Neural cell (in vitro differentiated cells): Measurements from ENCODE around the gene TRIM25. TPM values are rescaled to one million over a fixed set of nuclear protein-coding genes. Genes with fewer than 3 reads are reported as not detected.

Source experiments
- H2AFZ ChIP-seq: fragments of 200-600, 300-800 bp; sonication (generic), shearing (Covaris generic); 2 replicates; pipeline ENCODE4 v1.6.0; 2014; ENCODE audit warnings: low read depth, mild to moderate bottlenecking, antibody characterized with exemption, low read length, moderate library complexity
- H3F3A ChIP-seq: fragments of 200-600 bp; shearing (Covaris generic); 2 replicates; pipeline ENCODE4 v1.6.1; 2016; ENCODE audit warnings: mild to moderate bottlenecking, moderate library complexity, mixed read lengths, antibody characterized with exemption, low read length; ENCODE audit not compliant: insufficient read depth, poor library complexity, severe bottlenecking
- H3K27ac ChIP-seq: fragments of 200-600, 300-800 bp; sonication (generic), shearing (Covaris generic); 2 replicates; pipeline ENCODE4 v1.5.1; 2014; ENCODE audit warnings: mild to moderate bottlenecking, low read length, moderate library complexity
- H3K27me3 ChIP-seq: fragments of 300-800, 200-600 bp; sonication (generic), shearing (Covaris generic); 2 replicates; pipeline ENCODE4 v1.6.0; 2014; ENCODE audit warnings: mild to moderate bottlenecking, low read depth, low read length, moderate library complexity; ENCODE audit not compliant: insufficient read depth
- H3K36me3 ChIP-seq: fragments of 300-800, 200-600 bp; sonication (generic), shearing (Covaris generic); 2 replicates; pipeline ENCODE4 v1.5.1; 2014; ENCODE audit warnings: mild to moderate bottlenecking, antibody characterized with exemption, low read length, moderate library complexity; ENCODE audit not compliant: insufficient read depth
- H3K4me2 ChIP-seq: fragments of 300-800, 200-600 bp; sonication (generic), shearing (Covaris generic); 2 replicates; pipeline ENCODE4 v1.6.0; 2014; ENCODE audit warnings: mild to moderate bottlenecking, low read length
- H3K4me3 ChIP-seq: fragments of 300-800, 200-600 bp; sonication (generic), shearing (Covaris generic); 2 replicates; pipeline ENCODE4 v1.5.1; 2014; ENCODE audit warnings: mild to moderate bottlenecking, low read length, moderate library complexity
- H3K79me2 ChIP-seq: fragments of 200-600 bp; shearing (Covaris generic); replicated peaks from 2 replicates; pipeline ENCODE4 v1.6.0; 2014; ENCODE audit warnings: mild to moderate bottlenecking, low read length, moderate library complexity; ENCODE audit not compliant: insufficient read depth
- H3K9ac ChIP-seq: fragments of 300-800, 200-600 bp; sonication (generic), shearing (Covaris generic); 2 replicates; pipeline ENCODE4 v1.6.1; 2016; ENCODE audit warnings: mild to moderate bottlenecking, low read length, mixed read lengths
- H3K9me2 ChIP-seq: fragments of 200-600 bp; shearing (Covaris generic); 2 replicates; pipeline ENCODE4 v1.6.1; 2016; ENCODE audit warnings: mild to moderate bottlenecking, low read length, mixed read lengths; ENCODE audit not compliant: insufficient read depth
- H3K9me3 ChIP-seq: fragments of 200-600, 300-800 bp; sonication (generic), shearing (Covaris generic); 2 replicates; pipeline ENCODE4 v1.6.1; 2016; ENCODE audit warnings: mild to moderate bottlenecking, mixed run types, low read length, moderate library complexity, mixed read lengths
- H4K20me1 ChIP-seq: fragments of 200-600 bp; shearing (Covaris generic); 2 replicates; pipeline ENCODE4 v1.6.1; 2016; ENCODE audit warnings: mild to moderate bottlenecking, mixed run types; ENCODE audit not compliant: insufficient read depth
- CTCF ChIP-seq: fragments of 450-650 bp; IDR thresholded peaks from 2 replicates; pipeline ENCODE4 v1.5.1; 2014; ENCODE audit warnings: antibody characterized with exemption, mild to moderate bottlenecking, moderate library complexity; ENCODE audit not compliant: poor library complexity, severe bottlenecking
- EP300 ChIP-seq: fragments of 450-650 bp; conservative IDR thresholded peaks from 2 replicates; pipeline ENCODE4 v1.6.1; 2014; ENCODE audit warnings: antibody characterized with exemption, mild to moderate bottlenecking, moderate library complexity; ENCODE audit not compliant: poor library complexity, severe bottlenecking
- EZH2 ChIP-seq: fragments of 200-600, 300-800 bp; shearing (Covaris generic), sonication (generic); IDR thresholded peaks from 2 replicates; pipeline ENCODE4 v1.6.1; 2014; ENCODE audit warnings: antibody characterized with exemption, low read length, borderline replicate concordance, mild to moderate bottlenecking; ENCODE audit not compliant: insufficient read depth, poor library complexity, severe bottlenecking
- MXI1 ChIP-seq: fragments of 450-650 bp; conservative IDR thresholded peaks from 2 replicates; pipeline ENCODE4 v1.6.1; 2014; ENCODE audit warnings: antibody characterized with exemption, mild to moderate bottlenecking; ENCODE audit not compliant: poor library complexity, severe bottlenecking
- POLR2AphosphoS5 ChIP-seq: IDR thresholded peaks from 2 replicates; pipeline ENCODE4 v1.6.1; 2012
- RAD21 ChIP-seq: fragments of 450-650 bp; conservative IDR thresholded peaks from 2 replicates; pipeline ENCODE4 v1.6.1; 2014; ENCODE audit warnings: antibody characterized with exemption, mild to moderate bottlenecking, moderate library complexity
- SMC3 ChIP-seq: fragments of 450-650 bp; conservative IDR thresholded peaks from 2 replicates; pipeline ENCODE4 v1.6.1; 2014; ENCODE audit warnings: antibody characterized with exemption, mild to moderate bottlenecking, moderate library complexity; ENCODE audit not compliant: poor library complexity
- TAF1 ChIP-seq: IDR thresholded peaks from 2 replicates; pipeline ENCODE4 v1.6.1; 2012; ENCODE audit warnings: low read depth
- polyA plus RNA-seq: library from polyadenylated mRNA; depleted of rRNA; stranded (reverse); fragments of >200 nt; gene quantifications from 2 replicates; pipeline ENCODE4 v1.2.3, GENCODE V29; 2014
- TF ChIP-seq, protein P1 (sequence below): IDR thresholded peaks from 2 replicates; pipeline ENCODE4 v1.6.1; 2012; ENCODE audit warnings: borderline replicate concordance

Gene TRIM25
- polyA plus RNA-seq, 1 donor from 2014 or later, result 1.7 TPM

DNA sequence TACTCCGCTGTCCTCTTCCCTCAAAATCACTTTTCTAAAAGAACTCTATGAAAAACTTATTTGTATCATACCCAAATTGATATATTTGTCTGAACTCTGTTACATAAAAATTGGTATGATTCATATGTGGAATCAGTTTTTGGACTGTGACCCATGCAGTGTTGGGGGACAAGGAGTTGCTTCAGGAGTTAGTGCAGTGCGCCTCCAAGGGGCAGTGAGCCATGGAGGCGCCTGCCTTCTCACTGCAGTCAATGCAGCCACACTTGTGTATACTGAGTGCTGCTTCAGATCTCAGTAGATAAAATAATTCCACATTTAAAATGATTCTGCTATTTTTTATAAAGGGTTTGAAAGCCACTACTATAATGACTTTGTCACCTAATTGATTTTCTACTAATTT lies 47.4 kb downstream of the TRIM25 start:
- H3K4me2 ChIP-seq, result no peak overlapping the region
- H3K79me2 ChIP-seq, result no peaks in the 10 kb centered on the region
- H2AFZ ChIP-seq, result no peak overlapping the region
- no peak overlapping the region for H3K27ac ChIP-seq
- no peaks in the 10 kb centered on the region for H3K27me3 ChIP-seq
- H3F3A ChIP-seq, result no peaks in the 10 kb centered on the region
- no peak overlapping the region for H3K4me3 ChIP-seq
- no peaks in the 10 kb centered on the region for H3K9me3 ChIP-seq
- H3K9me2 ChIP-seq, result no peaks in the 10 kb centered on the region
- H3K36me3 ChIP-seq, result no peaks in the 10 kb centered on the region
- TF ChIP-seq SMC3, result no peak
- TF ChIP-seq EP300, result no peak
- no peak for TF ChIP-seq POLR2AphosphoS5
- no peak for TF ChIP-seq RAD21
- TF ChIP-seq TAF1, result no peak
- no peak for TF ChIP-seq CTCF
- TF ChIP-seq, protein P1, sequence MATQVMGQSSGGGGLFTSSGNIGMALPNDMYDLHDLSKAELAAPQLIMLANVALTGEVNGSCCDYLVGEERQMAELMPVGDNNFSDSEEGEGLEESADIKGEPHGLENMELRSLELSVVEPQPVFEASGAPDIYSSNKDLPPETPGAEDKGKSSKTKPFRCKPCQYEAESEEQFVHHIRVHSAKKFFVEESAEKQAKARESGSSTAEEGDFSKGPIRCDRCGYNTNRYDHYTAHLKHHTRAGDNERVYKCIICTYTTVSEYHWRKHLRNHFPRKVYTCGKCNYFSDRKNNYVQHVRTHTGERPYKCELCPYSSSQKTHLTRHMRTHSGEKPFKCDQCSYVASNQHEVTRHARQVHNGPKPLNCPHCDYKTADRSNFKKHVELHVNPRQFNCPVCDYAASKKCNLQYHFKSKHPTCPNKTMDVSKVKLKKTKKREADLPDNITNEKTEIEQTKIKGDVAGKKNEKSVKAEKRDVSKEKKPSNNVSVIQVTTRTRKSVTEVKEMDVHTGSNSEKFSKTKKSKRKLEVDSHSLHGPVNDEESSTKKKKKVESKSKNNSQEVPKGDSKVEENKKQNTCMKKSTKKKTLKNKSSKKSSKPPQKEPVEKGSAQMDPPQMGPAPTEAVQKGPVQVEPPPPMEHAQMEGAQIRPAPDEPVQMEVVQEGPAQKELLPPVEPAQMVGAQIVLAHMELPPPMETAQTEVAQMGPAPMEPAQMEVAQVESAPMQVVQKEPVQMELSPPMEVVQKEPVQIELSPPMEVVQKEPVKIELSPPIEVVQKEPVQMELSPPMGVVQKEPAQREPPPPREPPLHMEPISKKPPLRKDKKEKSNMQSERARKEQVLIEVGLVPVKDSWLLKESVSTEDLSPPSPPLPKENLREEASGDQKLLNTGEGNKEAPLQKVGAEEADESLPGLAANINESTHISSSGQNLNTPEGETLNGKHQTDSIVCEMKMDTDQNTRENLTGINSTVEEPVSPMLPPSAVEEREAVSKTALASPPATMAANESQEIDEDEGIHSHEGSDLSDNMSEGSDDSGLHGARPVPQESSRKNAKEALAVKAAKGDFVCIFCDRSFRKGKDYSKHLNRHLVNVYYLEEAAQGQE, result no peak
- TF ChIP-seq EZH2, result no peak
- no peak for TF ChIP-seq MXI1
- no peaks in the 10 kb centered on the region for H4K20me1 ChIP-seq
- no peak overlapping the region for H3K9ac ChIP-seq

- Histone ChIP-seq H3K27me3 (no peaks in the 10 kb centered on the region), H2AFZ (no peak overlapping the region)
Observed at GRCh38 chr17:56866076-56866475, 47.8 kb downstream of the TRIM25 start.

More at GRCh38 chr17:56866076-56866475, 47.8 kb downstream of the TRIM25 start:
- no peaks in the 10 kb centered on the region for H3K79me2 ChIP-seq
- no peaks in the 10 kb centered on the region for H3K36me3 ChIP-seq
- H3K4me3 ChIP-seq, result no peak overlapping the region
- TF ChIP-seq, protein P1, result no peak
- TF ChIP-seq TAF1 (no peak), RAD21 (no peak), CTCF (no peak)
- no peaks in the 10 kb centered on the region for H3K9me3 ChIP-seq
- no peak overlapping the region for H3K27ac ChIP-seq
- no peaks in the 10 kb centered on the region for H3K9me2 ChIP-seq
- no peaks in the 10 kb centered on the region for H4K20me1 ChIP-seq
- H3F3A ChIP-seq, result no peaks in the 10 kb centered on the region
- H3K4me2 ChIP-seq, result no peak overlapping the region
- no peak overlapping the region for H3K9ac ChIP-seq
